ELR (cell line): ENCODE data around the gene MPRIP.
"Not testable (repeated sequence)": the region's sequence is repeated elsewhere in the genome, so short reads cannot be mapped to it uniquely, and the experiment has no call there.

Experiments used
- DNase-seq: peaks from one replicate; pipeline ENCODE4 v3.0.0-alpha.2; 2015; ENCODE audit warnings: low read depth

Gene MPRIP

GRCh38 chr17:17042384-17042736, at the start of gene MPRIP:
TSS of gene MPRIP (plus strand) at chr17:17042457. CDS start at chr17:17042849, 392 bp downstream.
- no peak for DNase-seq

DNA sequence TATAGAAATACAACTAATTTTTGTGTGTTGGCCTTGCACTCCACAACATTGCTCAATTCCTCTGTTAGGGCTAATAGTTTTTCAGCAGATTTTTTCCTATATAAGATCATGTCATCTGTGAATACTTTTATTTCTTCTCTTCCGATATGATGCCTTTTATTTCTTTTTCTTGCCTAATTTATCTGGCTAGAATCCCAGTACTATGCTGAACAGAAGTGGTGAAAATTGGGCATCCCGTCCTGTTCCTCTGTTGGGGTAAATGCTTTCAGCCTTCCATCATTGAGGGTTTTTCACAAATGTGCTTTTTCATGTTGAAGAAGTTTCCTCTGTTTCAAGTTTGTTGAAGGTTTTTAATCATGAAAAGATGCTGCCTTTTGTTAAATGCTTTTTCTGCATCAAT, 47.6 kb upstream of the MPRIP start:
- no peak for DNase-seq

DNA sequence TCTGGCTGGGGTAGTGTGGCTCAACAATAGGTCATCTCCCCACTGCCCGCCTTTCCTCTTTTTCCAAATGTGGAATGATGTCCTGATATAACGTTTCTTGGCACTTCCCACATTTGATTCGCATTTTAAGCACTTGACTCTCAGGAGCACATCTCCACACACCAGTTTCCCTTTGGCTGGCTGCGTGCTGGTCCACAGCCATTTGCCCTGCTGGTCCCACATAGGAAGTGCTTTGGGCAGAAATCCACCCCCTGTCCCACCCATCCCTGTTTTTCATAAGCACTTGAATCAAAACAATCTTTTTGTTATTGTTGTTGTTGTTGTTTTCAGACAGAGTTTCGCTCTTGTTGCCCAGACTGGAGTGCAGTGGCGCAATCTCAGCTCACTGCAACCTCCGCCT, 46.3 kb upstream of the MPRIP start:
- no peak for DNase-seq

- DNase-seq: not testable (repeated sequence)
Measured at GRCh38 chr17:16996726-16997125, 45.5 kb upstream of the MPRIP start.

DNA sequence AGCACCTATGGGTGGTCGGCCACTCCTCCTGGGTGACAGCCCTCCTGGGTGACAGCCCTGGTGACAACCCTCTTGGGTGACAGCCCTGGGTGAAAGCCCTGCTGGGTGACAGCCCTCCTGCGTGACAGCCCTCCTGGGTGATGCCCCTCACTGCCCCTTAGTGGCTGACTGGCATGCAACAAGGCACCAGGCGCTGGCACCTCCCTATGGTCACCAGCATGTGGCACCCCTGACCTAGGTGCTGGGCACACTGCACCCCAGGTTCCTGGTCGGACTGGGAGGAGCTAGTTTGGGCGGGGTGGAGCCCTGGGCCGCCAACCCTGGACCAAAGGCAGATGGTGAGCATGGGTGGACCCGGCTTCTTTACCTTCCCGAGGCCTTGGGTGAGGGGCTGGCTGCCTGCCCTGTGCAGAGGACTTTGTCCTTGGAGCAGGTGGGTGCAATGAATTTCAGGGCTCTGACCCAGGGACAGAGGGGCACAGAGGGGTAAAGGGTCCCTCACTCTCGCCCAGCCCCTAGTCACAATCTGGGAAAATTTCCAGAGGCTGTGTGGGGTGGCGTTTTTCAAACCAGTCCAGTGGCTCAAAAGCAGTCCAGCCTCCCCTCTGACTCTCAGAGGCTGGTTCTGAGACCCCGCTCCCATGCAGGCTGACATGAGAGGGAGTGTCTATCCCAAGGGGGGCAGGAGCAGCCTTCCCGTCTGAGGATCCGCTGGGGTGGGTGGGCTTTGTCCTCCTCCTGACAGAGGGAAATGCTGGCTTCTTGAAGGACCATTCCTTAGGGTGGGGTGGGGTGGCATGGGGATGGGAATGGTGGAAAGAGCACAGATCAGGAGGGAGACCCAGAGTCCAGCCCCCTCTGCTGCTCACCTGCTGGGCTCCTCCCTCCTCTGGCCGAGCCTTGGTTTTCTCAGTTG, 44.5 kb upstream of the MPRIP start:
- peak; percentile 19 for DNase-seq

DNA sequence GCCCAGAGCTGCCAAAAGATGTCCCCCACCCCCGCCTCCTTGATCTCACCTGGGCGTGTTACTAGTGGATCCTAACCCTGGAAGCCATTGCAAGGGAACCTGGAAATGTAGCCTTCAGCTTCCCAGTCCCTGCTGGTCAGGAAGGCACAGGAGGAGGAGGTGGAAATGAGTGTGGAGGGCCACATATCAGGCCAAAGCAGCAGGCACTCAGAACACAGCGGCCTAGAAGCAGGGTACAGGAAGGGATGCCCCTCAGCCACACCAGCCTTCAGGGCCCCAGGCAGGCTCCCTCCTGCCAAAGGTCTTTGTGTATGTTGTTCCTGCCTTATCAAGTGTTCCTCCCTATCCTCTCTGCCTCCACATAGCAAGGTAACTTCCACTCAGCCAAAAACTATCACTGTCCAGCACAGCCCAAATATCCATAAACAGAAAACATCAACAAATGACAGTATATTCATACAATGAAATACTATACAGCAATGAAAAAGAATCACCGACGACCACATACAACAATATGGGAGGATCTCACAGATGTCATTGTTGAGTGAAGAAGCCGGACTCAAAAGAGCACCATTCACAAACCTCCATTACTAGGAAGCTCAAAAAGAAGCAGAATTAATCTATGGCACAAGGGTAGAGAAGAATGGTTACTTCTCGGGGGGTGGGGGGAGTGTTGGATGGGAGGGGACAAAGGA, 42.2 kb upstream of the MPRIP start:
- no peak for DNase-seq

DNA sequence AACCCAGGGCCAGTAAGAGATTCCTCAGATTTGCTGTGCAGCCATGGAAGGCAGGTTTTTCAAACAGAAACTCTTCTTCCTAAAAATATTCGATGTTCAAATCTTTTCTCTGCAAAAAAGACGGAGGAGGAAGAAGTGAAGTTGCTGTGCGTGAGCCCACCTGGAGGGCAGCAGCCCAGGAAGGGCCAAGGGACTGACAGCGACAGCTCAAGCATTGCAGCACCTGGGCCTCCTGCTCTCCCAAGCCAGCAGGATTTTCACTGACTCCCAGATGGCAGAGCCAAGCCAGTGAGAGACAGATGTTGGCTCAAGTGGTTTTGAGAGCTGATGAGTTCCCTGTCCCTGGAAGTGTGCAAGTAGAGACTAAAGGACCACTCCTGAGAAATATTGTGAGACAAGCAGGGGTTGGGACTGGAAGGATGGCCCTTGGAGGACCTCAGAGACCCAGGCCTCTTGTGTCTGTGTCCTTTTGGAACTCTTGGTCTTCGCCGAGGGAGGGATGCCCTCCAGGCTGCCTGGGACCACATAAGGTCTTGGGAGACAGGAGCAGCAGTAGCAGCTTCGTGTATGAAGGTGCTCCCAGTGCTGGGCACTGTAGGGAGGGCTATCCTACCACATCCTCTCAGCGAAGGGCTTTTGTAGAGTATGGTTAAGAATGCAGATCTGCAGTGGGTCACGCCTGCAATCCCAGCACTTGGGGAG, 41.0 kb upstream of the MPRIP start:
- DNase-seq: no peak

- DNase-seq: peak; percentile 81
Measured at GRCh38 chr17:17001874-17002520, 40.3 kb upstream of the MPRIP start.

DNA sequence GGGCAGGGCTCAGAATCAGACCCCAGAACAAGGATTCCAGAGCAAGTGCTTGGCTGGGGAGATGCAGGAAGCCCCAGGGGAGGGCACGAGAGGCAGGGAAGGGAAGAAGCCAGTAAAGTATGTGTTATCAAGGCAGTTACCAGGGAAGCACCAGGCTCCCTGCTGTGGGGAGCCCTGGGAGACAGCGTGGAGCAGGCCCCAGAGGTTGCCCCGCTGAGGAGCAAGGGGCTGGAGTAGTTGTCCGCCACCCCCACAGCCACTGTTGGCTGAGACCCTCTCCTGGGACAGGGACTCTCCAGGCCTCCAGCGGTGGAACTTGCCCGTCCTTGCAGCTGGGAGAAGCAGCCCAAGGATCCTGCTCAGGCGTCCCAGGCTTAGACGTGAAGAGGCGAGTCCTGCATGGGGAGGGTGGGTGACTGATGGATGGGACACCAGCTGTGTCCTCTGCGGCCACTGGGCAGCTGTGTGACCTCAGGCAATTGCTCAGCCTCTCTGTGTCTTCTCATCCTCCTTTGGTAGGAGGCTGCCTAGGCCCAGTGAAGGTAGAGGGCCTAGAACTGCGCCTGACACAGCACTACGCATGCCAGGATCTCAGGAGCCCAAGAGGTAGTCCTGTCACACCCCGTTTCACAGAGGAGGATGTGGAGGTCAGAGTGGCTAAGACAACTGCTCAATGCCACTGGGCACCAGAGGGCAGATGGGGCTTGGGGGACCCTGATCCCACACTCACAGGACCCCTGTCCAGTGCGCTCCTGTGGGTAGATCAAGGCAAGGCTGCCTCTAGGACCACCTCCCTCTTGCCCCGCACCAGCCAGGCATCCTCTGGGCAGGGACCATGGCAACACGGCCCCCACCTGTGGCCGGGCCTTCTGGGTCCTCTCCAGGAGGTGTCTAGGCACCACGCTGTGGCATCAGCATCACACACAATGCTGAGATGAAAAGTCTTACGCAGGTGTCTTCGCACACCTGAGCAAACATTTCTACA, 39.2 kb upstream of the MPRIP start:
- DNase-seq: not testable (repeated sequence)

- DNase-seq: no peak
Measured at GRCh38 chr17:17004251-17004996, 37.8 kb upstream of the MPRIP start.

- not testable (repeated sequence) for DNase-seq
Measured at GRCh38 chr17:17004997-17005614, 37.2 kb upstream of the MPRIP start.

GRCh38 chr17:17007891-17008290, 34.4 kb upstream of the MPRIP start:
- not testable (repeated sequence) for DNase-seq

DNA sequence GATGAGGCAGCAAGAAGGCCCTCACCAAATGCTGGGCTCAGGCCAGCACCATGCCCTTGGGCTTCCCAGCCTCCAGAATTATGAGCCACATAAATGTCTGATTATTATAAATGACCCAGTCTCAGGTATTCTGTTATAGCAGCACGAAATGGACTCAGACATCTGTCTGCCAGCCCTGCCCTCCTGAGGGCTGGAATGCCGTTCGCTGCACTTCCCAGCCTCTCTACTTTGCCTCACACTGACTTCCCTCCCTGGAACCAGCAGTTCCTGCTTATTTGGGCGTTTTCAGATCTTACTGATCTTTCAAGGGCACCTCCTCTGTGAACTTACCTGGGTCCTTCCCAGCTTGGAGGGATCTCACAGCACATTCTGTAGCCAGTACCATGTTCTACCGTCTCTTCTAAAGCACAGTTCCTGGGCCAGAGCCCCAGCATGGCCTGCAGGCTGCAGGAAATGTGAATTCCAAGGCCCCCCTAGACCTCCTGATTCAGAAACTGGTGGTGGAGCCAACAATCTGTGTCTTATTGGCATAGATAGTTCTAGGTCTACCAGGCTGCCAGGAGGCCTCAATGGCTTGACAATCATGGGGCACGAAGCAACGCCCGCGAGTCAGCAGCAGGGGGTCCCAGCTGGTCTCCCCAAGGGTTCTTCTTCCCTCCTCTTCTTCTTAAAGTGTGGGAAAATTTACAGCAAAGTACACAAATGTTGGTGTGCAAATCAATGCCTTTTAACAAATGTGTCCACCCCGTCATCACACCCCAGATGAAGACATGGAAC, 33.4 kb upstream of the MPRIP start:
- not testable (repeated sequence) for DNase-seq

- peak; percentile 26 for DNase-seq
Measured at GRCh38 chr17:17009972-17010371, 32.3 kb upstream of the MPRIP start.

GRCh38 chr17:17010545-17011034, 31.7 kb upstream of the MPRIP start:
- not testable (repeated sequence) for DNase-seq

- DNase-seq: peak; percentile 95
Measured at GRCh38 chr17:17011043-17011907, 31.0 kb upstream of the MPRIP start.
